SJCRH30 (cell line): ENCODE results near the gene NLRC5. TPM values are rescaled to one million over a fixed set of nuclear protein-coding genes. Genes with fewer than 3 reads are reported as not detected.

Source experiments
- DNase-seq, 2 experiments: peaks; one replicate each; pipeline ENCODE4 v3.0.0-alpha.2; 2015 to 2020
- H3K27ac ChIP-seq: fragments of 250-450 bp; sonication (Bioruptor Pico); 2 replicates; pipeline ENCODE4 v1.5.1; 2020; ENCODE audit warnings: mild to moderate bottlenecking, moderate library complexity
- H3K27me3 ChIP-seq: fragments of 250-450 bp; sonication (Bioruptor Pico); 2 replicates; pipeline ENCODE4 v1.5.1; 2020; ENCODE audit warnings: mild to moderate bottlenecking, moderate library complexity
- H3K36me3 ChIP-seq: fragments of 250-450 bp; sonication (Bioruptor Pico); 2 replicates; pipeline ENCODE4 v1.5.1; 2020; ENCODE audit warnings: mild to moderate bottlenecking, moderate library complexity
- H3K4me1 ChIP-seq: fragments of 250-450 bp; sonication (Bioruptor Pico); 2 replicates; pipeline ENCODE4 v1.5.1; 2020; ENCODE audit warnings: mild to moderate bottlenecking, moderate library complexity
- H3K4me3 ChIP-seq: fragments of 250-450 bp; sonication (Bioruptor Pico); 2 replicates; pipeline ENCODE4 v1.5.1; 2020; ENCODE audit warnings: mild to moderate bottlenecking, moderate library complexity
- H3K9me3 ChIP-seq: fragments of 250-450 bp; sonication (Bioruptor Pico); replicated peaks from 2 replicates; pipeline ENCODE4 v1.5.1; 2020; ENCODE audit warnings: mild to moderate bottlenecking, moderate library complexity
- total RNA-seq: library from RNA; depleted of rRNA; stranded (reverse); fragments of >200 nt; shearing (Covaris generic); gene quantifications from 2 replicates; pipeline ENCODE4 v1.2.3, GENCODE V29; 2014

NLRC5 gene
- total RNA-seq, 1 experiment from 2014 or later = 2.9 TPM

DNA sequence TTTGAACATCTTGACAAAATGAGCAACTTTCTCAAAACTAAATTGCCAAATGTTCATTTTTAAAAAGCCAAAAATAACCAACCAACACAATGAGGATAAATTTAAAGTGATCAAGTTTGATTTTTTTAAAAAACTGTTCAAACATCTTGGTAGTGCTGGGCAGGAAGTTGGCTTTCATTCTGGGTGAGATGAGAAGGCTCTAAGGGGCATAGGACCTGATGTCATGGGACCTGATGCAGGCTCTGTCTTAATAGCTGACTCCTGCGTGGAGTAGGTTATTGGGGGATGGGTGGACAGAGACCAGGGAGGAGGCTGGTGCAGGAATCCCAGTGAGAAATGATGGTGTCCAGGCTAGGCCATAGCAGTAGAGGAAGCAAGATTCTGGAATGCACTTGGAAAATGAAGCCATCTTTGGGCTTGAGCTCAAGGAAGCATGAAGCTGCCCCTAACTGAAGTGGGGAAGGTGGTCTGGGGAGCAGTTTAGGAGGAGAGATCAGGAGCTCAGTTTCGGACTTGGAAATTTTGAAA is 20.4 kb downstream of the NLRC5 start:
- Histone ChIP-seq H3K9me3 (no peaks in the 10 kb centered on the region), H3K4me3 (no peak overlapping the region), H3K36me3 (no peaks in the 10 kb centered on the region), H3K27me3 (no peaks in the 10 kb centered on the region), H3K27ac (no peak overlapping the region), H3K4me1 (no peaks in the 10 kb centered on the region)
- no peak for DNase-seq

DNA sequence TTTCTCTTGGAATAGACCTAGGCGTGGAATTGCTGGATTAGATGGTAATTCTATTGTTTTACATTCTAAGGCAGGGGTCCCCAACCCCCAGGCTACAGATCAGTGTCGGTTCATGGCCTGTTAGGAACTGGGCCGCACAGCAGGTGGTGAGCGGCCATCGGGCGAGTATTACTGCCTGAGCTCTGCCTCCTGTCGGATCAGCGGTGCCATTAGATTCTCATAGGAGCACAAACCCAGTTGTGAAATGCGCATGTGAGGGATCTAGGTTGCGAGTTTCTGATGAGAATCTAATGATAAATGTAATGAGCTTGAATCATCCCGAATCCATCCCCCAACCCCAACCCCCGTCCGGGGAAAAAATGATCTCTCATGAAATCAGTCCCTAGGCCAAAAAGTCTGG is 23.0 kb downstream of the NLRC5 start:
- Histone ChIP-seq H3K4me3 (no peak overlapping the region), H3K36me3 (no peaks in the 10 kb centered on the region), H3K9me3 (no peaks in the 10 kb centered on the region), H3K27ac (no peak overlapping the region), H3K4me1 (no peaks in the 10 kb centered on the region), H3K27me3 (no peaks in the 10 kb centered on the region)
- no peak for DNase-seq

DNA sequence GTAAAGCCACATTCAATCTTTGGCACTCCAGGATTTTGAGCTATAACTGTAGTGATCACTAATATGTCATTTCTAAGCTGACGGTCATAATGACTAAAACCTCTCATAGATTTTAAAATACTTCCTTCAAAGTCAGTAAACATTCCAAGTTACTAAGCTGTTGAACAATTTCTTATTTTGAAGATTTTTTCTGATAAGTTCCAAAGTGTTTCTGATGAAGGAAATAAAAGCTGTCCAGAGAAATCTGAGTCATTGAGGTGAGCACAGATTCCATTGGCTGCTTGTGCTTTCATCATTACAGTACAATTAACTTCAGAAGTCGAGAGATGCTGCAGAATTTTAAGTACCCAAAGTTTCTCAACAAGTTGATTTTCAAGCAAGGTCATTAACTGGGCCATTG is 23.9 kb downstream of the NLRC5 start:
- no peak for DNase-seq

DNA sequence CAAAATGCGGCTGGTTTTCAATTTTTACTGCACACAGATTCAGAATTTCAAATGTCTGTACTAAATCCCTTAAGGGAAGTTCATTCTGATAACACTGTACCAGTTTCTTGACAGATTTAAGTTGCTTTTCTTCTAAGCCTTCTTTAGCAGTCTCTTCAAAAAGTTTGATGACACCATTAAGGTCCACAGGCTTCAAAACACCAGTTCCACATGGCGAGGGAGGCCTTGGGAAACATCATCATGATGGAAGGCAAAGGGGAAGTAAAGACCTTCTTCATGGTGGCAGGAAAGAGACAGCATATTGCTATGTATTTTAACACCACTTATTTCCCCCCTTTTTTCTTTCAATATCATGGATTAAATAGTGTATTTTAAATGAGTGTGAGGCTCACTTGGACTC is 24.5 kb downstream of the NLRC5 start:
- no peak for DNase-seq
- H3K27me3 ChIP-seq = no peaks in the 10 kb centered on the region
- no peaks in the 10 kb centered on the region for H3K4me1 ChIP-seq
- no peaks in the 10 kb centered on the region for H3K9me3 ChIP-seq
- H3K4me3 ChIP-seq = no peak overlapping the region
- no peak overlapping the region for H3K27ac ChIP-seq
- no peaks in the 10 kb centered on the region for H3K36me3 ChIP-seq

More for the DNA sequence above, 23.9 kb downstream of the NLRC5 start:
- Histone ChIP-seq H3K4me3 (no peak overlapping the region), H3K27me3 (no peaks in the 10 kb centered on the region), H3K36me3 (no peaks in the 10 kb centered on the region), H3K27ac (no peak overlapping the region), H3K4me1 (no peaks in the 10 kb centered on the region), H3K9me3 (no peaks in the 10 kb centered on the region)

DNA sequence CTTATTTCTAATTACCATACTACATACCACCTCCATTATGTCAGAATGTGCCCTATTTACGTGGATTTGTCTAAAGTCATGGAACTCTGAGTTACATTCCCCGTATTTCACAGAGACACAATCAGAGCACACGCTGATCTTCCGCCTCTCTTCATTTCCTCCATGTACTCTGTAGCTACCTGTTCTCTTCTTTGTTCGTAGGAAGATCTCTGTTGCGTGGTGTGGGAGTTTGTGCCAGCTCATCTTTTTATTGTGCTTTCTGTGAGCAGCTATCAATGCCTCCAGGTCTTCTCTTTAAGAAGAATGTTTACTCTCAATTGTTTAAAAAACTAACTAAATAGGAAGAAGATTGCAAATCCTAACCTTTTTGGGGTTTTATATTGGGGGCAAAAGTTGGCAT is 26.9 kb downstream of the NLRC5 start:
- Histone ChIP-seq H3K27ac (no peak overlapping the region), H3K4me3 (no peak overlapping the region), H3K27me3 (no peaks in the 10 kb centered on the region), H3K36me3 (no peaks in the 10 kb centered on the region), H3K9me3 (no peaks in the 10 kb centered on the region), H3K4me1 (no peaks in the 10 kb centered on the region)
- no peak for DNase-seq

DNA sequence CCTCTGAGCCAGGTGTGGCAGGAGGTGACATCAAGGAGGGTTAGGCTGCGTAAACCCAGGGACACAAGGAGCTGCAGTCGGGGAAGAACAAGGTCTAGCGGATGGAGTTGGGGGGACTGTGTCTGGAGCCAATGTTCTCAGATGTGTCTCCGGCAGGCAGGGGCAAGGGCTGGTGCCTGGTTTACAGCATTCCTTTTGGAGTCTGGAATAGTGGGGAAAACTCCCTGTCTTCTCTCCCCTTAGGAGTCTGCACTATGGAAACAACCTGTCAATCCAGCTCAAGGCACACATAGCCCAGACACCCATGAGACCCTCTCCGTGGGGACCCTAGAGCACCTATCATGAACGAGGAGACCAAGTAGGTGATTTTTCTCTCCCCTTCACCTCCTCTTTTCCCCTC is 27.5 kb downstream of the NLRC5 start:
- Histone ChIP-seq H3K9me3 (no peaks in the 10 kb centered on the region), H3K27me3 (no peaks in the 10 kb centered on the region), H3K4me1 (no peaks in the 10 kb centered on the region), H3K27ac (no peak overlapping the region), H3K36me3 (no peaks in the 10 kb centered on the region), H3K4me3 (no peak overlapping the region)
- no peak for DNase-seq

DNA sequence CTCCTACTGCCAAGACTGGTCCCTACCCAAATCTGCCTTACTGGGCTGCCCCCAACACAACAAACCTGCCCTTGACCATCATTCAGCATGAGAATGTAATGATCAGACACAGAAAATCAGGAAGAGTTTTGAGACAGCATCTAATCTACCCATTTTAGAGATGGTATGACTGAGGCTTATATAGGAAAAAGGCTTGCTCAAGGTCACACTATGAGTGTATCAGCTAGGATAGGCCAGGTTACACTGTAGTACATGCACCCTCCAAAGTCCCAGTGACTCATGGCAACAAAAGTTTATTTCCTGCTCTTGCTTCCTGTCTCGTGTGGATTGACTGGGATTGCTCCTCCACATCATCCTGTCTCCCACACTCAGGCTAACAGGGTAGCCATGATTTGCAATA is 27.9 kb downstream of the NLRC5 start:
- no peaks in the 10 kb centered on the region for H3K36me3 ChIP-seq
- no peaks in the 10 kb centered on the region for H3K27me3 ChIP-seq
- no peaks in the 10 kb centered on the region for H3K4me1 ChIP-seq
- H3K4me3 ChIP-seq = no peak overlapping the region
- no peak overlapping the region for H3K27ac ChIP-seq
- no peak for DNase-seq
- H3K9me3 ChIP-seq = no peaks in the 10 kb centered on the region

DNA sequence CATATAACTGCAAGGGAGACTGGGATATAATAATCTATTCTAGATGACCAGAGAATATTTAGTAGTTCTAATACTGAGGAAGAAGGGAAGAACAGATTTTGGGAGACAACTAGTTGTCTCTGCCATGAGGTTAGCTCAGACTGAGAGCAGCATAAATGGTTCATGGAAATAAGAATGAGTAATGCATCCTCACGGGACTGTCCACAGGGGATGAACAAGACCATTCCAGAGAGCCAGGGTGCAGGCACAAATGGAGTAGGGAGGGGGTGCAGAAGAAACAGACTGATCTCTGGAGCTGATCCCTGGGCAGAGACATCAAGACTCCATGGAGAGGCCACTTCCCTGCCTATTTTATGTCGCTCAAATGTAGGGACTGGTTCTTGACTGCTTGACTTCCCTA is 30.4 kb downstream of the NLRC5 start:
- H3K27ac ChIP-seq = no peak overlapping the region
- H3K36me3 ChIP-seq = no peaks in the 10 kb centered on the region
- peaks cover 13% of the 10 kb centered on the region; the same call in 1 of the 2 replicates for H3K27me3 ChIP-seq
- no peak overlapping the region for H3K4me3 ChIP-seq
- no peaks in the 10 kb centered on the region for H3K9me3 ChIP-seq
- H3K4me1 ChIP-seq = no peaks in the 10 kb centered on the region
- no peak for DNase-seq

DNA sequence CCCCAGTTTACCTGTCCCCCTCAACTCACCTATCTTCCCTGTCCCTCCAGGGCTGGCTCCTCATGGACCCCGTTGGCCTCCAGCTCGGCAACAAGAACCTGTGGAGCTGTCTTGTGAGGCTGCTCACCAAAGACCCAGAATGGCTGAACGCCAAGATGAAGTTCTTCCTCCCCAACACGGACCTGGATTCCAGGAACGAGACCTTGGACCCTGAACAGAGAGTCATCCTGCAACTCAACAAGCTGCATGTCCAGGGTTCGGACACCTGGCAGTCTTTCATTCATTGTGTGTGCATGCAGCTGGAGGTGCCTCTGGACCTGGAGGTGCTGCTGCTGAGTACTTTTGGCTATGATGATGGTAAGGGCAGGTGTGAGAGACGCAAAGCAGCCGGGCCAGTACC is 31.3 kb downstream of the NLRC5 start:
- no peak for DNase-seq
- Histone ChIP-seq H3K9me3 (no peaks in the 10 kb centered on the region), H3K27me3 (peaks cover 13% of the 10 kb centered on the region; the same call in 1 of the 2 replicates), H3K36me3 (no peaks in the 10 kb centered on the region), H3K4me1 (no peaks in the 10 kb centered on the region), H3K27ac (no peak overlapping the region), H3K4me3 (no peak overlapping the region)

DNA sequence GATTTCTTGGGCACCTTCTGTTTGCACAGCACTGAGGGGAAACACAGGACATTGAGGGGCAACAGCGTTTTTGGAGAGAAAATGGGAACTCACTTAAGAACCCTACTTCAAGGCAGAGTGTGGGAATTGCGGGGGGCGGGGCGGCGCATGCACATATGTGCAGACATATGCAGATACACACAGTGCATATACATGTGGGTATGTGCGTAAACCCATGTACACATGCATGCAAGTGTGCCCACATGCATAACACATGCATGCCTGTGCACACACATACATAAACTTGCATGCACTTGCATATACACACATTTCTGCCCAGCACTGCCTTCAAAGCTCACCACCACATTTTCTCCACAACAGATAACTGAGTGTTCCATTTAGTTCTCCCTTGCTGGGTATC is 32.4 kb downstream of the NLRC5 start:
- DNase-seq = no peak
- Histone ChIP-seq H3K9me3 (no peaks in the 10 kb centered on the region), H3K4me3 (no peak overlapping the region), H3K27me3 (peaks cover 13% of the 10 kb centered on the region; the same call in 1 of the 2 replicates), H3K4me1 (no peaks in the 10 kb centered on the region), H3K36me3 (no peaks in the 10 kb centered on the region), H3K27ac (no peak overlapping the region)

DNA sequence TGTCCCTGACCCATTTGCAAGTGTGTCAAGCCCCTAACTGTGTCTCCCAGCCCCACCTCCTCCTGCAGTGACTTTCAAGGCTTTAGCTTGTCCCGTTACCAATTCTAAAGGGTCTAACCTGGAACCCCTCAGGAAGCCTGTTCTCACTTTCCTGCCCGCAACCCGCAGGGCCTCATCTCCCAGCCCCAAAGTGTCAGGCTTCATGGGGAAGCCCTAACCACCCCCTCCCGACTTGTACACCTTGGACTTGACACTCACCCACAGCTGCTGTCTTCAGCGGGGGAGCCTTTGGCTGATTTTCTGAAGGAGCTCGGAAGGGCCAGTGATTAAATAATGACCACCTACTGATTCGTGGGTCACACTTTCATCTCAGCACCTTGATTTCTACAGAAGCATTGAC is 33.1 kb downstream of the NLRC5 start:
- Histone ChIP-seq H3K4me3 (no peak overlapping the region), H3K36me3 (no peaks in the 10 kb centered on the region), H3K27ac (no peak overlapping the region), H3K4me1 (no peaks in the 10 kb centered on the region), H3K27me3 (peaks cover 13% of the 10 kb centered on the region; the same call in 1 of the 2 replicates), H3K9me3 (no peaks in the 10 kb centered on the region)
- no peak for DNase-seq

DNA sequence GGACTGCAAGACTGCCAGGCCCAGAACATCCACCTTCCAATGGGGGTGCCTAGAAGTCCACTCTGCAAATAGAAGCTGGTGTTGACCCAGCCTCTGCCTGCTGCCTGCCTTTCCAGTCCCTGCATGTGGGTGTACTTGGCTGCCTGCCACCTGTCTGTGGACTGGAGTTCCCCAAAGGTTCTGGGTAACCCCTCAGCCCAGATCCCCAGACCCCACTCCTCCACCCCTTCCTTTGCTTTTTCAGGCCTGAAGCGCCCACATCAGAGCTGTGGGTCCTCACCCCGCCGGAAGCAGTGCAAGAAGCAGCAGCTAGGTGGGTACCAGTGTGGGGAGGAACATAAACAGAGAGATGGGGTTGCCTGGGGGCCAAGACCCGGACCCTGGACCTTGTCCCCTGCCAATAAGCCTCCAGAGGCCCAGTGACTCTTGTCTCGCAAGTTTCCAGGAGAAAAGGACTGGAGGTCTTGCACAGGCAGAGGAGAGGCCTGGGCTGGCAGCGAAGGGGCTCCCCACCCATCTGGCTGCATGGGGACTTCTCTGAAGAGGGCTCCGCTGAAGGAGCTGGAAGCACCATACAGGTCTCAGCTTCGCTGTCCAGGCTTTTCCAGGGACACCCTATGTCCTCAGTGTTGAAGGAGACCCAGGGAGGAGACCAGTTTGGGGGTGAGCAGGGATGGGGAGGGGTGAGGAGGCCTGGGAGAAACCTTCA is 34.3 kb downstream of the NLRC5 start:
- H3K27me3 ChIP-seq = peaks cover 13% of the 10 kb centered on the region; the same call in 1 of the 2 replicates
- H3K4me3 ChIP-seq = no peak overlapping the region
- no peak overlapping the region for H3K27ac ChIP-seq
- peaks cover 5% of the 10 kb centered on the region for H3K4me1 ChIP-seq
- H3K36me3 ChIP-seq = no peaks in the 10 kb centered on the region
- DNase-seq = no peak
- H3K9me3 ChIP-seq = no peaks in the 10 kb centered on the region

DNA sequence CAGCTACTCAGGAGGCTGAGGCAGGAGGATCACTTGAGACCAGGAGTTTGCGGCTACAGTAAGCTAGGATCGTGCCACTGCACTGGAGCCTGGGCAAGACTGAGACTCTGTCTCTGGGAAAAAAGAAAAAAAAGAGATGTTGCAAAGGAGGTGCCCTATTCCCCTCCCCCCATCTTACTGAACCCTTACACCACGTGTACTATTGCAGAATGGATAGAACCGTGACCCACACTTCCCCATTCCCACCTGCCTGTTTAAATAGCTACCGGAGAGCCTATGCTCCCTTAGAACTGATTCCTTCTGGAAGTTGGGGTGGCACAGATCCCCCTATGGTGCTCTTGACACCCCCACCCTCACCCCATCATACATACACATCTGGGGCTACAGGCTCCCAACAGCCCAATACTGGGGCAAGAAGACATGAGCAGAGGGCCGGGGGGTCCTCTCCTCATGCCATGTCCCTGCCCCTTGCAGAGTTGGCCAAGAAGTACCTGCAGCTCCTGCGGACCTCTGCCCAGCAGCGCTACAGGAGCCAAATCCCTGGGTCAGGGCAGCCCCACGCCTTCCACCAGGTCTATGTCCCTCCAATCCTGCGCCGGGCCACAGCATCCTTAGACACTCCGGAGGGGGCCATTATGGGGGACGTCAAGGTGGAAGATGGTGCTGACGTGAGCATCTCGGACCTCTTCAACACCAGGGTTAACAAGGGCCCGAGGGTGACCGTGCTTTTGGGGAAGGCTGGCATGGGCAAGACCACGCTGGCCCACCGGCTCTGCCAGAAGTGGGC is 35.7 kb downstream of the NLRC5 start:
- Histone ChIP-seq H3K36me3 (no peaks in the 10 kb centered on the region), H3K27me3 (peaks cover 13% of the 10 kb centered on the region; the same call in 1 of the 2 replicates), H3K4me1 (peaks cover 17% of the 10 kb centered on the region), H3K27ac (no peak overlapping the region), H3K9me3 (no peaks in the 10 kb centered on the region), H3K4me3 (no peak overlapping the region)
- DNase-seq = no peak

DNA sequence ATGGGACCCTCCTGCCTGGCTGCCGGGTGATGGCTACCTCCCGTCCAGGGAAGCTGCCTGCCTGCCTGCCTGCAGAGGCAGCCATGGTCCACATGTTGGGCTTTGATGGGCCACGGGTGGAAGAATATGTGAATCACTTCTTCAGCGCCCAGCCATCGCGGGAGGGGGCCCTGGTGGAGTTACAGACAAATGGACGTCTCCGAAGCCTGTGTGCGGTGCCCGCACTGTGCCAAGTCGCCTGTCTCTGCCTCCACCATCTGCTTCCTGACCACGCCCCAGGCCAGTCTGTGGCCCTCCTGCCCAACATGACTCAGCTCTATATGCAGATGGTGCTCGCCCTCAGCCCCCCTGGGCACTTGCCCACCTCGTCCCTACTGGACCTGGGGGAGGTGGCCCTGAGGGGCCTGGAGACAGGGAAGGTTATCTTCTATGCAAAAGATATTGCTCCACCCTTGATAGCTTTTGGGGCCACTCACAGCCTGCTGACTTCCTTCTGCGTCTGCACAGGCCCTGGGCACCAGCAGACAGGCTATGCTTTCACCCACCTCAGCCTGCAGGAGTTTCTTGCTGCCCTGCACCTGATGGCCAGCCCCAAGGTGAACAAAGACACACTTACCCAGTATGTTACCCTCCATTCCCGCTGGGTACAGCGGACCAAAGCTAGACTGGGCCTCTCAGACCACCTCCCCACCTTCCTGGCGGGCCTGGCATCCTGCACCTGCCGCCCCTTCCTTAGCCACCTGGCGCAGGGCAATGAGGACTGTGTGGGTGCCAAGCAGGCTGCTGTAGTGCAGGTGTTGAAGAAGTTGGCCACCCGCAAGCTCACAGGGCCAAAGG is 36.8 kb downstream of the NLRC5 start:
- peaks cover 17% of the 10 kb centered on the region for H3K4me1 ChIP-seq
- H3K27me3 ChIP-seq = peaks cover 13% of the 10 kb centered on the region; the same call in 1 of the 2 replicates
- H3K36me3 ChIP-seq = no peaks in the 10 kb centered on the region
- no peaks in the 10 kb centered on the region for H3K9me3 ChIP-seq
- no peak overlapping the region for H3K27ac ChIP-seq
- no peak for DNase-seq
- no peak overlapping the region for H3K4me3 ChIP-seq

DNA sequence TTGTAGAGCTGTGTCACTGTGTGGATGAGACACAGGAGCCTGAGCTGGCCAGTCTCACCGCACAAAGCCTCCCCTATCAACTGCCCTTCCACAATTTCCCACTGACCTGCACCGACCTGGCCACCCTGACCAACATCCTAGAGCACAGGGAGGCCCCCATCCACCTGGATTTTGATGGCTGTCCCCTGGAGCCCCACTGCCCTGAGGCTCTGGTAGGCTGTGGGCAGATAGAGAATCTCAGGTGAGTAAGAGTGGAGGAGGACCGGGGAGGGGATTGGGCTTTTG is 37.4 kb downstream of the NLRC5 start:
- Histone ChIP-seq H3K4me1 (peaks cover 17% of the 10 kb centered on the region), H3K9me3 (no peaks in the 10 kb centered on the region), H3K27ac (no peak overlapping the region), H3K36me3 (no peaks in the 10 kb centered on the region), H3K4me3 (no peak overlapping the region), H3K27me3 (peaks cover 13% of the 10 kb centered on the region; the same call in 1 of the 2 replicates)
- no peak for DNase-seq
